Limb (tissue), 2 donors: ENCODE data around the gene ATL1.
"Not testable (repeated sequence)": the region's sequence is repeated elsewhere in the genome, so short reads cannot be mapped to it uniquely, and the experiment has no call there.

Experiments
- DNase-seq, 2 donors: peaks; one replicate each; pipeline ENCODE4 v3.0.0-alpha.2; 2016; ENCODE audit errors: extremely low spot score in 2 of 2

The ATL1 gene

DNA sequence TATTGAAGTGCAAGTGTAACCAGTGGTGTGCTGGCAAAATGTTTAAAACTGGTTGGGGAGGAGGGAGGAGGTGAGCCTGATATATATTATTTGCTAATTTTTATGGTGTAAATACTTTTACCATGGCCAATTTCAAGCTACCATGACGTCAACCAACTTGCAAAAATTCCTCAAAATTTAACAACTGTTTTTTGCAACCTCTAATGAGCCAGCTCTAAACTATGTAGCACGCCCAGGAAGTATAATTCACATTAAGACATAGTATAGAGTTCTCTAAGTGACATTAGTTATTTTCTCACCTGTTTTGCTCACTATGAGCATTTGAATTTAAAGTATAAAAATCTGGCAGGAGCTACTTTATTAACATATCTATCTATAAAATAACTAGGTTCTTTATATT lies 41.4 kb downstream of the ATL1 start:
- DNase-seq = no peak

- DNase-seq = no peak
Observed at GRCh38 chr14:50602035-50602434, 42.1 kb downstream of the ATL1 start.

- no peak for DNase-seq
Observed at GRCh38 chr14:50603565-50603964, 43.6 kb downstream of the ATL1 start.

DNA sequence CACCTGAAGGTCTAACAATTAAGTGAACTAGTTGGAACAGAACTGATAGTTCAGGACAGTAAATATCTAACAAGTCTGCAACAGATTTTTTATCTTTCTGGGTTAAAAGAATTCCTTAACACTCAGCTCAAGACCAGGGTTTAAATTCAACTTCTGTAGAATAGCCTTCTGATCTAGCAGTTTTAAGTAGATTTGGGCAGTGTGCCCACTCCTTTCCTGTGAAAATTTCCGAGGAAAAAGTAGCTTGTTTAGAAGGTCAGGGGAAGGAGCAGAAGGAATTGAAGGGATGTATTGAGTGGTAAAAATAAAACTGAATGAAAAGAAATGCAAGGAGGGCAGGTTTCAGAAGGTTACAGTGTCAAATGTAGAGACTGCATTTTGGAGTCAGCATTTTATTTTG lies 45.8 kb downstream of the ATL1 start:
- peak in 1 of 2 donors; percentile 42 for DNase-seq

- DNase-seq = no peak
Observed at GRCh38 chr14:50606468-50606867, 46.5 kb downstream of the ATL1 start.

DNA sequence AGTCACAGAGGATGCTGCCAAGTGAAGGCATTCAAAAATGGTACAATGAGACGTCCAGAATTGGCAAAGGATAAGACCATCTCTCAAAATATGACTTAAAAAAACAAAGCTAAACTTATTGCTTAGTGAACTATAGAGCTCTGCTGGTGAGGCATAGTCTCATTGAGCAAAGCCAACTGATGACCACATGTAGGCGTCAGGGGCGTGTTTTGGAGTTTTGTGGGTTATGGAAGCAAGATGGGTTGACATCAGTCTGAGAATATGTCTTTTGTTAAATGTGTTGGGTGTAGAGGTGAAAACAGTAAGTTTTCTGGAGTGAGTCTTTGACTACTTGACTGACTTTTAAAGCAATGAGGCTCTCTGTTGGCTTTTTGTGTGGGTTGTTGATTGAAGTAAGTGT lies 47.2 kb downstream of the ATL1 start:
- DNase-seq = no peak

- DNase-seq = no peak
Observed at GRCh38 chr14:50607761-50608160, 47.8 kb downstream of the ATL1 start.

DNA sequence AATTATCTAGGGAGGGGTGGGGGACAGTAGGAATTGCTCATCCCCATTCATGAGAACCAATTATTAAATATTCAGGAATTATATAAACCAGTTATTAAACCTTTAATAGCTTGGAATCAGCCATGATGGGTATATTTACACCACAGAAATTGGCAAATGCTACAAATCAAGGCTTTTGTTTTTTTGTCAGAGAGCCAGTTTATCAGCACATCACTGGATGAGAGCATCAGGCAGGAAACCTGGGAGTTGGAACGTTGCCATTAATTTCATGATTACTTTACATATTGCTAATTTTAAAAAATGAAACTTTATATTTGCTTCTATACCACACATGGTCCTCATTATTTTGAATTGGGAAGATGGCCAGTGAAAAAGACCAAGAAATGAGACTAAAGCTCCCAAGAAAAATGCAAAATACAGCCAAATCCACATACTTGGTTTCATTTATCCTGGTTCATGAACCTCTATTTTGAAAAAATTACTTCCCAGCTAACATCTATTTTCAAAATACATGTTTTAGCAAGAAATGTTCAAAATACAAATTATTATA lies 48.4 kb downstream of the ATL1 start:
- DNase-seq = peak in 1 of 2 donors; percentile 39

GRCh38 chr14:50610465-50610864 lies 50.5 kb downstream of the ATL1 start:
- DNase-seq = no peak

GRCh38 chr14:50612806-50613205 lies 52.9 kb downstream of the ATL1 start:
- DNase-seq = no peak

- DNase-seq = no peak
Observed at GRCh38 chr14:50615056-50615455, 55.1 kb downstream of the ATL1 start.

- no peak for DNase-seq
Observed at GRCh38 chr14:50615552-50615951, 55.6 kb downstream of the ATL1 start.

DNA sequence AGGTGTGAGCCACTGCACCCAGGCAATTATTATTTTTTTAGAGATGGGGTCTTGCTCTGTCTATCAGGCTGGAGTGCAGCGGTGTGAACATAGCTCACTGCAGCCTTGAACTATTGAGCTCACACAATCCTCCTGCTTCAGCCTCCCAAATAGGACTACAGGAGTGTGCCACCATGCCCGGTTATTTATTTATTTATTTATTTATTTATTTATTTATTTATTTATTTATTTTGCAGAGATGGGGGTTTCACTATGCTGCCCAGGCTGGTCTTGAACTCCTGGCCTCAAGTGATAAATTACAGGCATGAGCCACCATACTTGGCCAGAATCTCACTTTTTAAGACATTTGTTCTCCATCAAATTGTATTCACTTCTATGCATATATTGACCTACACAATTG lies 56.3 kb downstream of the ATL1 start:
- no peak for DNase-seq

DNA sequence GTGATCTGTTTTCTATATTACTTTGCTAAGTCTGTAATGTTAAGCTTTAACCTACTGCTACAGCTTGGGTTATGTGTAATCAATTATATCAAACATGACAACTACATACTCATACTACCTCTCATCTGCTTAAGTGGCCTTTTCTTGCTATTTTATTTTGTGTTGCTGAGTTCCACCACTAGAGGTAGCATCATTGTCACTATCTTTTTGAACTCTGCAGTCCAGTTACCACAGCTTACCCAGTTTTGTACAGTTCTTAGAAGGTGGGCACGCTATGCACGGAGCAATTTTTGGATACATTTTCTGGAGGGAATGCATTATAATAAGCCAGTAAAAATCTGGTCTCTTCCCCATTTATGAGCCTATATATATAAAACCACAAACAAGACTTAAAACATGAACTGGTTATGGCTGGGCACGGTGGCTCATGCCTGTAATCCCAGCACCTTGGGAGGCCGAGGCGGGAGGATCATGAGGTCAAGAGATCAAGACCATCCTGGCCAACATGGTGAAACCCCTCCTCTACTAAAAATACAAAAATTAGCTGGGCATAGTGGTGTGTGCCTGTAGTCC lies 59.7 kb downstream of the ATL1 start:
- peak in 1 of 2 donors; percentile 27 for DNase-seq

DNA sequence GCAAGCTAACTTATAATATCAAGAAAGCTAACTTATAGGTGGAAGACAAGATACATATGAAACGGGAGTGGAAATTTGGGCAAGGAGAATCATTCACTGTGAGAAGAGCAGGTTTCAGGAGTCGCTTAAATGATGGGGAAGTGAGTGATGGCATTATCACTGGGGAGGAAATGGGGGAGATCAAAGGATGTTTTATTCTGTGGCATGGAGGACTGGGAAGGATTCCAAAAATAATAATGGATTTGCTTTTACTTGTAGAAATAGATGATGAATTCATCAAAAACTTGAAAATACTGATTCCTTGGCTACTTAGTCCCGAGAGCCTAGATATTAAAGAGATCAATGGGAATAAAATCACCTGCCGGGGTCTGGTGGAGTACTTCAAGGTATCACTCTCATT lies 60.4 kb downstream of the ATL1 start:
- DNase-seq = no peak

- DNase-seq = no peak
Observed at GRCh38 chr14:50622978-50623377, 63.0 kb downstream of the ATL1 start.

DNA sequence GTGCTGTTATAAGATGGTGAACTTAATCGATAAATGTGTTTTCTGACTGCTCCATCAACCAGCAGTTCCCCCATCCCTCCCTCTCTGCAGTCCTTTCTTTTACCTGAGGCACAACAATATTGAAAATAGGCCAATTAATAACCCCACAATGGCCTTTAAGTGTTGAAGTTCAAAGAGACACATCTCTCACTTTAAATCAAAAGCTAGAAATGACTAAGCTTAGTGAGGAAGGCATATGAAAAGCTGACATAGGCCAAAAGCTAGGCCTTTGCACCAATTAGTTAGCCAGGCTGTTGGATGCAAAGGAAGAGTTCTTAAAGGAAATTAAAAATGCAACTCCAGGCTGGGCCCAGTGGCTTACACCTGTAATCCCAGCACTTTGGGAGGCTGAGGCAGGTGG lies 64.5 kb downstream of the ATL1 start:
- DNase-seq = no peak

DNA sequence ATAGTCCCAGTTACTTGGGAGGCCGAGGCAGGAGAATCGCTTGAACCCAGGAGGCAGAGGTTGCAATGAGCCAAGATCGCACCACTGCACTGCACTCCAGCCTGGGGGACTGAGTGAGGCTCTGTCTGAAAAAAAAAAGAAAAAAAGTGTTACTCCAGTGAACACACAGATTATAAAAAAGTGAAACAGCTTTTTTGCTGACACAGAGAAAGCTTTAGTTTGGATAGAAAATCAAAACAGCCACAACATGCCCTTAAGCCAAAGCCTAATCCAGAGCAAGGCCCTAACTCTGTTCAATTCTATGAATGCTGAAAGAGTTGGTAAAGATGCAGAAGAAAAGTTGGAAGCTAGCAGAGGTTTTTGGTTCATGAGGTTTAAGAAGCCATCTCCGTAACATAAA lies 65.0 kb downstream of the ATL1 start:
- DNase-seq = not testable (repeated sequence)

GRCh38 chr14:50631408-50631821 lies 71.5 kb downstream of the ATL1 start:
- no peak for DNase-seq

DNA sequence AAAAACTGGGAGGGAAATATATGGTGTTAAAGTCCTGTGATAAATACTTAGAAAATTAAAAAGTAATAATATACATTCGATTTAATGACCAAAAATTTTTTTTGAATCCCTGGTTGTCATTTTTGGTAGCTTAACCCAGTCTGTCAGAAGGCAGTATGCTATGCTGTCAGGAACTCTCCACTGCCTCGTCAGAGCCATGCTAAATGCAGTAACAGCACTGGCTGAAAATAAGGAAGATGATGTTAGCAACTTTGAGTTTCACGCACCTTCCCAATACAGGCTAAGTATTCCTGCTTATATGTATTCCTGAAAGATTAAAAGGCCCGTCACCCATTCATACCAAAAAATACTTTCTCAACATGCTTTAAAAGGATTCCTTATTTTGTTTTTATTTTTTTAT lies 74.0 kb downstream of the ATL1 start:
- DNase-seq = no peak

- no peak for DNase-seq
Observed at GRCh38 chr14:50635141-50635540, 75.2 kb downstream of the ATL1 start.

DNA sequence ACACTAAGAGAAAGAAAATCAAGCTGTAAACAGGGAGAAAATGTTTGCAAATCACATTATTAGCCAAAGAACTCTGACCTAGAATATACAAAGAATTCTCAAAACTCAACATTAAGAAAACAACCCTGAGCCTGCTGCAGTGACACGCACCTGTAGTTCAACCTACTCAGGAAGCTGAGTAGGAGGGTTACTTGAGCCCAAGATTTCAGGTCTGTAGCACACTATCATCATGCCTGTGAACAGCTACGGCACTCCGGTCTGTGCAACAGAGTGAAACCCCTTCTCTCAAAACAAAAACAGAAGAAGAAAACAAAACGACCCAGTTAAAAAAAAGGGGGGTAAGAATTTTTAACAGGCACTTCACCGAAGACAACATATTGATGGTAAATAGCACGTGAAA lies 87.3 kb downstream of the ATL1 start:
- no peak for DNase-seq

- no peak for DNase-seq
Observed at GRCh38 chr14:50647753-50648152, 87.8 kb downstream of the ATL1 start.

GRCh38 chr14:50649691-50650090 lies 89.7 kb downstream of the ATL1 start:
- no peak for DNase-seq
